GM20431 (cell line): Measurements from ENCODE around the gene DYNC2LI1.

Experiments
- in situ Hi-C: fragments of 300-500 bp; cut with MseI, MboI; formaldehyde crosslinking; loops from one replicate; pipeline ENCODE4 v1.15.0; 2020; ENCODE audit warnings: low sequenced_read_pairs; ENCODE audit not compliant: unreplicated experiment

The DYNC2LI1 gene

GRCh38 chr2:43840965-43841364 is 67.1 kb downstream of the DYNC2LI1 start:
- in situ Hi-C loops = no loop called here

GRCh38 chr2:43841949-43842865 is 68.4 kb downstream of the DYNC2LI1 start:
- in situ Hi-C loops = no loop called here

- in situ Hi-C loops = no loop called here
Observed at GRCh38 chr2:43842866-43843226, 69.0 kb downstream of the DYNC2LI1 start.

DNA sequence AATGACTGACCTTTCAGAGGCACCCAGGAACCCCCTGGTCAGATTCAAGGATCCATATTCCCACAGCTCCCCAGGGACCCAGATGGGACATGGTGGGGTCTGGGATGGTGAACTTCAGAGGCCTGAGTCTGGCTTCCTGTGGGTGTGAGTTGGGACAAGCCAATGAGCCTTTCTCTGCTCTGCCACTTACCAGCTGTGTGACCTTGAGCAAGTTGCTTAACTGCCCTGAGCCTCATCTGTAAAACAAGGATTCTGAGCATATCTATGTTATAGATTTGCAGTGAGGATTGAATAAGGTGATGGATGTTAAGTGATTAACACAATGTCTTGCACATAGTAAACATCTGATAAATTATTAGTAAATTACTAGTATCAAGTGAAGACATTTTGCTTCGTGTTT is 71.3 kb downstream of the DYNC2LI1 start:
- in situ Hi-C loops = no loop called here

DNA sequence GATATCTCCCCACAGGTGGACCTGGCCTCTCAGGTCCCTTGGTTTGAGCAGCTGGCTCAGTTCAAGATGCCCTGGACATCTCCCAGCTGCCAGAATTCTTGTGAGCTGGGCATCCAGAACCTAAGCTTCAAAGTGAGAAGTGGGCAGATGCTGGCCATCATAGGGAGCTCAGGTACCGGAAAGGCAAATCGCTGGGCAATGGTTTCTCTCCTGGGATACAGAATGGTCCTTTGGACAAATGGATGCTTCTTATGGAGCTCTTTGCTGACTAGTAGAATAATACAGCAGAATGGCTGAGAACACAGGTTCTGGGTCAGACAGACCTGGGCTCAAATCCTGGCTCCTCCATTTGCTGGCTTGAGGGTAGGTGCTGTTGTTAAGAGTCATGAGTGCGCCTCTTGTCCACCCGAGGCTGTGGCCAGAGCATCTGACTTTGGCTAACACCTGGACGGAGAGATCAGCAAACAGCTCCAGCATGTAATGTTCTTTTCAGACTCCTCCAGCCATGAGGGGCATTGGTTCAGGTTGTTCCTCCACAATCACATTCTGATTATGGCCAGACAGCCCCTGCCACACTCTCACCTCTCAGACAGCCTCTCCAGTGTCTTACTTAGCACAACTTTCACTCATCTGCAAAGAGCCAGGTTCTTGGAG is 72.4 kb downstream of the DYNC2LI1 start:
- in situ Hi-C loops = no loop called here

DNA sequence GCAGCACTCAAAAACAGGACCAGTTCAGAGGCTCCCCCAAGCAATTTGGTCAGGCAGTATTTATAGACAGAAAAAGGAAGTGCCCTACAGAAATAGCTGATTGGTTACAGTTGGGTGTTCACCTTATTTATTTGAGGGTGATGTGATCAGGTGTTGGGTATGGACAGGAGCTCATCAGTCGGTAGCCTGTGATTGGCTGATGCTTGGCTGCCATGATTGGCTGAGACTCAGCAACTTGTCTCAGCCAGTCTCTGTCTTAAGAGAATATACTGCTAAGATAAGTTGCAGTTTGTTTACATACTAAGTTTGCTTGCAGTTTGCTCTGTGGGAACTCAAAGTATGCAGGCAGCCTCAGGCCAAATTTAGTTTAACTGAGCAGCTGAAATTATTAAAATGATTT is 74.4 kb downstream of the DYNC2LI1 start:
- in situ Hi-C loops = no loop called here

- in situ Hi-C loops = no loop called here
Observed at GRCh38 chr2:43851011-43851980, 77.5 kb downstream of the DYNC2LI1 start.

DNA sequence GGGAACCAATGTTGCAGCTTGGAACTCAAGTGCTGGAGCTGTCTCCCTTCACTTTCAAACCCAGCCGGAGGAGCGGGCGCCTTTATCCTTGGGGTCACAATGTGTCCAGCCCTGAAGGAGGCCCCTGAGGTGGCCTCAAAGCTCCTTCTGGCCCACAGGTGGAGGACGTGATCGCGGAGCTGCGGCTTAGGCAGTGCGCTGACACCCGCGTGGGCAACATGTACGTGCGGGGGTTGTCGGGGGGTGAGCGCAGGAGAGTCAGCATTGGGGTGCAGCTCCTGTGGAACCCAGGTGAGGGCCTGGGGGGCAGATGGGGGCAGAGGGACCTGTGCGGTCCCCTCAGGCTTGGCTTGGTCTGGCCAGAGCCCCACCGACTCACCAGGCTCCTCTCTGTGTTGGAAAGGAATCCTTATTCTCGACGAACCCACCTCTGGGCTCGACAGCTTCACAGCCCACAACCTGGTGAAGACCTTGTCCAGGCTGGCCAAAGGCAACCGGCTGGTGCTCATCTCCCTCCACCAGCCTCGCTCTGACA is 78.4 kb downstream of the DYNC2LI1 start:
- in situ Hi-C loops = no loop called here

DNA sequence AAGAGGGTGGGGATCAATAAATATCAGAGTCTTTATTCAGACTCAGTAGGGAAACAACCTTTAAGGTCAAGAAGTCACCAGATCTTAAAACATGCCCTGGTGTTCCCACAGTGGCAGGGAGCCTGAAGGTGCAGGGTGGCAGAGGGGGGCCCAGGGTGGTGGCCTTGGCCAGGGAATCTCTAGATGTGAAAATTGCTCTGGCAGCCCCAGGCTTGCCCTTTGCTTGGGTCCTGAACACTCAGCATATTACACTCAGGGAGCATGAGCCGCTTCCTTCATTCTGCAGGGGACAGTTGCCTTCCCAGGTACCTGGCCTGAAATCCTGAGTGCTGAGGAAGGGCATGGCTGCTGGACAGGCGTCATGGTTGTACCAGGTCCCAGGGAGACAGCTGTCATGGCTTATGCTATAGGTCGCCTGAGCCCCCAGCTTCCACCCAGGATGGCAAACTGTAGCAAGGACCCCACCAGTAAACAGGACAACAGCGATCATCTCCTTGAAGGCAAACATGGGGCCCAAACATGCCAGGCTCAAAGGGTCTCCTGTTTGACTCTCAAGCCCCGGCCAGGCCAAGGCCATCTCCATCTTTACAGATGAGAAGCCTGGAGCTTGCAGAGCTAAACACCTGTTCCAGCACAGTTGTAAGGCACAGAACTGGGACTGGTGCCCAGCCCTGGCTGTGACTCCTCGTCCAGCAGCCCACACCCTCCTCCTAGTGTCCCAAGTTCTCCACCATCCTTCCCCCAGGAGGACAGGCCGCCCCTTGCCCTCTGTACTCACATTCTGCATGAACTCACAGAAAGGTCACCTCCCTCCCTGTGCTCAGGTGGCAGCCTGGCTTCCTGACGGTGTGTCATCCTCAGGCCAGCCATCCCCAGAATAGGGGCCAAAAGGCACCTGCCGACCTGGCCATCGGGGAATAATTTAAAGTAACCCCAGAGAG is 79.6 kb downstream of the DYNC2LI1 start:
- in situ Hi-C loops = no loop called here

DNA sequence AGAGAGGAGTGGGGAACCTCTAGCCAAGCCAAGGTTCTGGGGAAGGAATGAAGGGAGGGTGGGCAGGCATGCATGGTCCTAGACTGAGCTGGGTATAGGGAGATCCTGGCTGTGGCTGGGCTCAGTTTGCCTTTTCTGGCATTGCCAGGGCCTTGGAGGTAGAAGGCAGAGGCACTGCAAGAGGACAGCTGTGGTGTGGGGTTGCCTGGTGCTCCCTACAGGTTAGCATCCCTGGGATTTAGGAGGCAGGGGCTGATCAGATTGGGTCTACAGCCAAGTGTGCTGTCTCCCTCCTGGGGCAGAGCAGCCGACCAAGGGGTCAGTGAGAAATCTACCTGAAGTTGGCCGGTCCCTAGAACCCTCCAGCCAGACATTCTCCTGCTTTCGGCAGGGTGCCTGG is 80.8 kb downstream of the DYNC2LI1 start:
- in situ Hi-C loops = no loop called here

DNA sequence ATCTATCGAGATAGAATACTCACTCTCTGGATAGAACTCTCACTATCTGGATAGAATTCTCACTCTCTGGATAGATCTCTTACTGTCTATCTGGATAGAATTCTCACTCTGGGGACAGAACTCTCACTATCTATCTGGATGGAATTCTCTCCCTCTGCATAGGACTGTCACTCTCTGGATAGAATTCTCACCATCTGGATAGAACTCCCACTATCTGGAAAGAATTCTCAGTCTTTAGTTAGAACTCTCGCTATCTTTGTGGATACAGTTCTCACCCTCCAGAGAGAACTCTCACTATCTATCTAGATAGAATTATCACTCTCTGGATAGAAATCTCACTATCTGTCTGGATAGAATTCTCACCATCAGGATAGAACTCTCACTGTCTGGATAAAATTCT is 81.5 kb downstream of the DYNC2LI1 start:
- in situ Hi-C loops = no loop called here
